ENCODE measurements around the gene HDGFL3.

- TF ChIP-seq CTCF (IDR thresholded peaks at IDR 0.05) (no peak), EP300 (IDR thresholded peaks at IDR 0.05) (no peak), POLR2AphosphoS5 (IDR thresholded peaks at IDR 0.05) (no peak), POLR2A (IDR thresholded peaks at IDR 0.05) (no peak)
Observed at GRCh38 chr15:83127547-83128150, 80.0 kb downstream of the HDGFL3 start.
